KOPT-K1 (cell line): ENCODE measurements around the gene ABL1.
"Not testable (repeated sequence)": the region's sequence is repeated elsewhere in the genome, so short reads cannot be mapped to it uniquely, and the experiment has no call there.

Source experiments
- H3K27ac ChIP-seq: fragments of 200-600 bp; sonication (generic); 2 replicates; pipeline ENCODE4 v1.5.1; 2016; ENCODE audit warnings: antibody characterized with exemption, mild to moderate bottlenecking, low read depth, low read length; ENCODE audit not compliant: poor library complexity, severe bottlenecking
- H3K36me3 ChIP-seq: fragments of 200-600 bp; sonication (generic); 2 replicates; pipeline ENCODE4 v1.5.1; 2017; ENCODE audit warnings: antibody characterized with exemption, mild to moderate bottlenecking, low read length, moderate library complexity; ENCODE audit not compliant: insufficient read depth
- H3K9me3 ChIP-seq: fragments of 200-600 bp; sonication (generic); 2 replicates; pipeline ENCODE4 v1.5.1; 2017; ENCODE audit warnings: antibody characterized with exemption, low read length, mild to moderate bottlenecking; ENCODE audit not compliant: insufficient read depth, poor library complexity, severe bottlenecking

ABL1 gene

GRCh38 chr9:130904070-130905044, 69.3 kb downstream of the ABL1 start:
- Histone ChIP-seq H3K27ac (no peak overlapping the region), H3K9me3 (no peaks in the 10 kb centered on the region), H3K36me3 (no peaks in the 10 kb centered on the region)

DNA sequence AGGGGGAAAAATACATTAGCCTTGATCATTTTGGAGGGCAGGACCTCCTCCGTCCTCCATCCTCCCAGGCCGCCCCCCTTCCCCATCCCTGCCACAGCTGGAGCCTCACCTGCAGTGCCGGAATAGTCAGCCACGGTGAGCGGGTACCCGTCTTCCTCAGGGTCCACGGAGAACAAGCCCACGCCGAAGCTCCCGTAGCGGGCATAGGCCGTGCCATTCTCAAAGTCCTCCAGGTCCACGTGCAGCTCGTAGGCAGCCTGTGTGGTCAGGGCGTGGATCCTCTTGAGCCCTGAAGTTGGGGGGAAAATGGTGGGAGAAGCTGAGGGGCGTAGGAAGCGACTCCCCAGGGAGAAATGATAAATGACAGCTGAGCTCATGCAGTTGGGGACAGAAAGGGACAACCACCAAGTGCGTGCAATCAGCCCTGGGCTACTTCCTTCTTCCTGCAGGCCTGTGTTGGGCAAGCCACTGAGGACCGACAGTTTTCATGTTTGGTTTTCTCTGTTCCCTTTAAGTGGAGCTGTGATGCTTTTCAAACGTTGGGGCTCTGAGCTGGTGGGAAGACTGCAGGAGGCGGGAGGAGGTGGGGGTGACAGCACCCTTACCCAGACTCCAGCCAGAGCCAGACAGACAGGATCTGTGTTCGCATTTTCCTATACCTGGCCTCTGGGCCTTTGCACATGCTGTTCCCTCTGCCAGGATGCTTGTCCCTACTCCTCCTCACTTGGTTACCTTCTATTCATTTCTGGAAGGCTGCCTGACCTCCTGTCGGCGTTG, 70.3 kb downstream of the ABL1 start:
- no peak overlapping the region for H3K27ac ChIP-seq
- no peaks in the 10 kb centered on the region for H3K9me3 ChIP-seq
- H3K36me3 ChIP-seq = no peaks in the 10 kb centered on the region

DNA sequence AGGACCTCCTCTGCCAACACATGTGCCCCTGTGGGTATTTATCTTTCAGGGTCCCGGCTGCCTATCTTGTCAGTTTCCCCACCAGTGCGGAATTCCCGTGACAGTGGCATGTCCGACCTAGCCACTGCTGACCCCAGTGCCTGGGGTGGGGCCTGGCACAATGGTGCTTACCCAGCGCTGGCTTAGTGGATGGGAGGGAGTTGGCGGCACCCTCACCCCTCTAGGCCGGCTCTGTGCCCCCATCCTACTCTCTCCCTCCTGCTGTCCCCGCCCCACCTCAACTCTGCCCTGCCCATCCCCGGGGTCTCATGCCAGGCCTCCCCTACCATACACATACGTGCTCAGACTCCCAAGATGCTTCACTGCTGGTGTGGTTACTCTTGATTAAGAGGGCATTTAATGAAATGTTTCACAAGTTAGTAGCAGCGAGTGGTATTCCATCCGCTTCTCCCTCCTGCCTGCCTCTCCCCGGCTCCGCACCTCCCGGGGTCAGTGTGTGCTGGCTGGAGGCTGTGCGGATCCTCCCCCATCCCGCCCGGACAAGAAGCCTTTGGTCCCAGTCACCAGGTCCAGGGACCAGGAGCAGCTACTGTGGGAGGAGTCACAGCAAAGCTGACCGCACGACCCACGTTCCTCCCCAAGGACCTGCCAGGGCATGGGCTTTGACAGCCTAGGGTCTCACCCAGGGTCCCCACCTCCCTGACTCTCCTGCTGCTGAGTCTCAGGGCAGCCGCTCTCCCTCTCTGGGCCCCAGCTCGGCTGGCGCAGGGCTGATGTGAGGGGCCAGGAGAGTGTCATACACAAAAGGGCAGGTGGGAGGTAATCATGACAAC, 71.1 kb downstream of the ABL1 start:
- no peak overlapping the region for H3K27ac ChIP-seq
- no peaks in the 10 kb centered on the region for H3K36me3 ChIP-seq
- no peaks in the 10 kb centered on the region for H3K9me3 ChIP-seq

DNA sequence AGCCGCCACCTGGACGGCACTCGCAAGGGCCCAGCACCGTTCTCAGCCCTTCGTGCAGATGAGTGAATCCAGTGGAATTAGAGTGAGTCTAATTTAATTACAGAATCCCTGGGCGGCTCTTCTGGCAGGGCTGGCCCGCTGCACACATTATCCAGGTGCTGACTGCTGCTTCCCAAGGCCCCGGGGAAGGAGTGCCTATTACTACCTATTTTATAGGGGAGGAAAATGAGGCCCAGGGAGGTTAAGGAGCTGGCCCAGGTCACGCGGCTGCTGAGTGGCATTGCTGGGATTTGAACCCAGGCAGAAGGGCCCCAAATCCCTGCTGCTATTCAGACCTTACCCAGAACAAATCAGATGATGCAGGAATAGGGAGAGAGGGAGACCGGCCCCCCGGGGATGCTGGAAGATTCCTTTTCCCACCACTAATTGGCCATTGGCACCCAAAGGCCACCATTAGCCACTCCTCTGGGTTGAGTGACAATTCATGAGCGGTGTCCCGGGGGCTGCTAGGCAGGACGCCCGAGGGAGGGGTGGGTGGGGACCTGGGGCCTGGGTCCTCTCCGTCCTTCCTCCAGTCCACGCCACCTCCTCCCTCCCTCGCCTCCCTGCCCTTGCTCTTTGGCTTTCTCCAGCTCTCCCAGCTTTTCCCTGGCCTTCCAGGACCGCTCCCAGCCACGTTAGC, 71.8 kb downstream of the ABL1 start:
- Histone ChIP-seq H3K27ac (no peak overlapping the region), H3K9me3 (no peaks in the 10 kb centered on the region), H3K36me3 (no peaks in the 10 kb centered on the region)

DNA sequence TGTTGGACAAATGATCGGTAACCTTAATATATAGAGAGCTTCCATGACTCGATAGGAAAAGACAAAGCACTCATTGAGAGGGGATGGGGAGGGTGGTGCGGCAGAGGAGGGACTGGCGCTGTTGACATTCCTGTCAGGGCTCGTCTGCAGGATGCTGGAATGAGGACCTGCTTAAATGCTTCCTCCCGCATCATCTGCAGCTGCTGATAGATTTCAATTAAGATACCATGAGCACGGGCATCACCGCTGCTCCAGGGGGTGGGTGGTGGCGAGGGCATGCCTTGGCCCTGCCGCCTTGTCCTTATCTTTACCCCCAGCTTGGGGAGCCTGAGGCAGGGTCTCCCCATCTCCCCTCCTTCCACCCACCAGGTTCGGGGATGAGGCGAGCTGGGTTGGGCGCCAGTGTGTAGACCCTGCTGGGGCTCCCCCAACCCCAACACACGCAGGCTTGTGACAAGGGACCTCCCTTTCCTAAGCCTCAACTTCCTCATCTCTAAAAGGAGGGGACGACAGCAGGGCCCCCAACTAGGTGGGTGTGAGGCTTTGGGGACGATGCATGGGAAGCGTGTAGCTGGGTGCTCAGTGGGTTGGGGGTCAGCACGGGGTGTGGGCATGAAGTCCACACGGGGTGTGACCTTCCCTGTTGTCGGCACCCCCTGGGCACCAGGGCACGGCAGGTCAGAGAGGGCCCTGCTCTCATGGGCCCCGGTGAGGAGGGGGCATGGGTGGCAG, 73.3 kb downstream of the ABL1 start:
- no peak overlapping the region for H3K27ac ChIP-seq
- no peaks in the 10 kb centered on the region for H3K9me3 ChIP-seq
- H3K36me3 ChIP-seq = no peaks in the 10 kb centered on the region

GRCh38 chr9:130908878-130909355, 73.9 kb downstream of the ABL1 start:
- Histone ChIP-seq H3K27ac (no peak overlapping the region), H3K9me3 (no peaks in the 10 kb centered on the region), H3K36me3 (no peaks in the 10 kb centered on the region)

DNA sequence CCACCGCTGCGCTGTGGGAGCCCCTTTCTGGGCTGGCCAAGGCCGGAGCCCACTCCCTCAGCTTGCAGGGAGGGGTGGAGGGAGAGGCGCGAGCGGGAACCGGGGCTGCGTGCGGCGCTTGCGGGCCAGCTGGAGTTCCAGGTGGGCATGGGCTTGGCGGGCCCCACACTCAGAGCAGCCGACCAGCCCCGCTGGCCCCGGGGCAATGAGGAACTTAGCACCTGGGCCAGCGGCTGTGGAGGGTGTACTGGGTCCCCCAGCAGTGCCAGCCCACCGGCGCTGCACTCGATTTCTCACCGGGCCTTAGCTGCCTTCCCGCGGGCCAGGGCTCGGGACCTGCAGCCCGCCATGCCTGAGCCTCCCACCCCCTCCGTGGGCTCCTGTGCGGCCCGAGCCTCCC, 75.0 kb downstream of the ABL1 start:
- not testable (repeated sequence) for H3K9me3 ChIP-seq, H3K27ac ChIP-seq, H3K36me3 ChIP-seq

DNA sequence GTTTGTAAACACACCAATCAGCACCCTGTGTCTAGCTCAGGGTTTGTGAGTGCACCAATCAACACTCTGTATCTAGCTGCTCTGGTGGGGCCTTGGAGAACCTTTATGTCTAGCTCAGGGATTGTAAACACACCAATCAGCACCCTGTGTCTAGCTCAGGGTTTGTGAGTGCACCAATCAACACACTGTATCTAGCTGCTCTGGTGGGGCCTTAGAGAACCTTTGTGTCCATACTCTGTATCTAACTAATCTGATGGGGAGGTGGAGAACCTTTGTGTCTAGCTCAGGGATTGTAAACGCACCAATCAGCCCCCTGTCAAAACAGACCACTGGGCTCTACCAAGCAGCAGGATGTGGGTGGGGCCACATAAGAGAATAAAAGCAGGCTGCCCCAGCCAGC, 75.6 kb downstream of the ABL1 start:
- not testable (repeated sequence) for H3K27ac ChIP-seq, H3K36me3 ChIP-seq, H3K9me3 ChIP-seq

DNA sequence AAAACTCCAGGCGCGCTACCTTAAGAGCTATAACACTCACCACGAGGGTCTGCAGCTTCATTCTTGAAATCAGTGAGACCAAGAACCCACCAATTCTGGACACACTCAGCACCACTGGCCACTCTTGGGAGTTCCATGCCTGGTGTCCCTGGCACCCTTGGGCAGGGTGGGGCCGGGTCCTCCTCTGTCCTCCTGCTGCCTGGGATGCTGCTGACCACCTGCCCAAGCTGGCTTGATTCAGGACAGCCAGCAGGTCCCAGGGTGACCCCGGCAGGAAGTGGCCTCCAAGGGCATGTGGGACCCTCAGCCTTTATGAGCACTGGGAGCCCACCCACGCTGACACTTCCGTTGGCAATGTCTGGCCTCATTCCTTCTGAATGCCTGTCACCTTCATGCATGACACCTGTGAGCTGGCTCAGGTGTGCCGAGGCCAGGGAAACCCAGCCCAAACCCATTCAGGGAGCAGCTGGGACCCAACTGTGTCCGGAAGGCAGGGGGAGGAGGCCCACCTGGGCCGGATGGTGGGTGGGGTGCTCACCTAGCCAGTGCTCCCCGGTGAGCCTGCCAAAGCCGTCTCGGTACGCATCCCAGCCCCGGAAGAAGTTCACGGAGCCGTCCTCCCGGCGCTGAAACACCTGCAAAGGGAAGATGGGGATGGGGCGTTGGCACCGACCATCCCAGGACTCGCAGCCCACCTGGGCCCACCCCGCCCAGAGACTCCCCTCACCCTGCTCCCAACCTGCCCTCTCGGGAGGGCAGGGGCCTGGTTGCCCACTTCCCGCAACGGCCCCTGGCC, 76.4 kb downstream of the ABL1 start:
- Histone ChIP-seq H3K27ac (no peak overlapping the region), H3K9me3 (no peaks in the 10 kb centered on the region), H3K36me3 (no peaks in the 10 kb centered on the region)

DNA sequence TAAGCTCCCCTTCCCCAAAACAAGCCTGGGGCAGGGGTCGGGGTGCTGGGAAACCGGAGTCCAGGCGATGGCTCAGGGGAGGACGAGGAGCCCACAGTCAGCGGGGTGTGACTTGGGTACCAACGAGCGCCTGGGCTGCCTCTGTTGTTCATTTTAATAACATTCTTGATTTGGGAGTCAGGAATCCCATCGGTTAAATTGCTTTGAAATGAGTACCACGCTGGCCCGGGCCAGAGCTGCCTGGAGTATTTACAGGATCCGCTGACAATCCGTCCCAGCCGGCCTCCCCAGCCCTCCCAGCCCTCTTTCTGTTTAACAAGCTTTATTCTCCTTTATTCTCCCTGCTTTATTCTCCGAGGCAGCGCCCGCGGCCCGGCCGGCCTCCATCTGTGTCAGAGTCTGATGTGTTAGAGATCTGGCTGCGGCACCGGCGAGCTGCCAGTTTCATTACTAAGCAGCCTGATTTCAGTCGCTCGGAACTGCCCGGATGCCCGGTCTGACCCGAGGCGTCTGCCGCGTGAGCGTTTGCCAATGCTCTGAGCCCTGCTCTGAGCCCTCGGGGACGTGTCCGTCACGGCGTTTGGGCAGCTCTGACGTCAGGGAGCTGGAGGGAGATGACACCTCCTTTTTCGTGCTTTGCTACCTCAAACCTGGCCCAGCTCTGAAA, 78.0 kb downstream of the ABL1 start:
- H3K9me3 ChIP-seq = no peaks in the 10 kb centered on the region
- H3K36me3 ChIP-seq = no peaks in the 10 kb centered on the region
- no peak overlapping the region for H3K27ac ChIP-seq

DNA sequence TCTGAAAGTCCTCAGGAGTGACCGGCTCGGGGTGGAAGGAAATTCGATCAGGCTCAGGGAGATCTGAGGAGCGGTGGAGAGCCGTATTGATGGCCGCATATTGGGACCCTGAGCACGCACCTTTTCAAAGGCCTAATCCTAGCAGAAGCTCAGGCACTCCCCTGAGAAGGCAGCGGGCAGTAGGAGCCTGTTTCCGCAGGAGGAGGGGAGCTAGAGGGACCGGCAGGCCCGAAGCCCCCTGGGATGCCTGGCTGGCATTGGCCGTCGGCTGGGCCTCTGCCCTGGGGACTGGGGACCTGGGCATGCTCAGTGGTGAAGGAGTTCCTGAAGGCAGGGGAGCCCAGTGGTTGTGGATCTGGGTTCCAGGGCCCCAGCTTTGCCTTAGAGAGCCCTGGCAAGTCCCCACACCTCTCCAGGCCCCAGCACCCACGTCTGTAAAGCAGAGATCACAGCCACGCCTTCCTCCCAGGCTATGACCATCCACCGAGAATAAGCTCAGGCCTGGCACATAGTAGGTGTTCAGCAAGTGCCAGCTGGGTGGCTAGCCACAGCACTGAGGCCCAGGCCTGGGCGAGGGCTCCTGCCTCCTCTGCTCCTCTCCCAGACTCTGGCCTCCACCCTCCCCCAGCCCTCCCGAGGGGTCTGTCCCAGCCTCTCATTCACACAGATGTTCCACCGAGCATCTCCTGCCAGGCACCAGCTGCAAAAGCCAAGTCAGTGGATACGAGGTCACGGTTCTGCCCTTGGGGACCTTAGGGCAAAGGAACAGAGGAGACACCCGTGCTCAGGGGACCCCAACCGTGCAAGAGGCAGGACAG, 78.8 kb downstream of the ABL1 start:
- no peaks in the 10 kb centered on the region for H3K9me3 ChIP-seq
- no peak overlapping the region for H3K27ac ChIP-seq
- H3K36me3 ChIP-seq = no peaks in the 10 kb centered on the region

GRCh38 chr9:130914417-130915095, 79.5 kb downstream of the ABL1 start:
- H3K9me3 ChIP-seq = no peaks in the 10 kb centered on the region
- H3K27ac ChIP-seq = no peak overlapping the region

More at GRCh38 chr9:130914417-130915095, 79.5 kb downstream of the ABL1 start:
- H3K36me3 ChIP-seq = no peaks in the 10 kb centered on the region
